IMR-90 (cell line): ENCODE measurements around the gene PGC.

Experiments used
- BHLHE40 ChIP-seq: fragments of 150-350 bp; IDR thresholded peaks from 2 replicates; pipeline ENCODE4 v1.6.1; 2016; ENCODE audit warnings: mild to moderate bottlenecking, low read depth, low read length
- CEBPB ChIP-seq: IDR thresholded peaks from 2 replicates; pipeline ENCODE4 v1.6.1; 2012; ENCODE audit warnings: low read depth, low read length, improper control_type of control experiment
- CTCF ChIP-seq: conservative IDR thresholded peaks from 2 replicates; pipeline ENCODE4 v1.5.1; 2012; ENCODE audit warnings: mild to moderate bottlenecking, low read depth, low read length, improper control_type of control experiment
- ELK1 ChIP-seq: fragments of 150-350 bp; IDR thresholded peaks from 2 replicates; pipeline ENCODE4 v1.6.1; 2016; ENCODE audit warnings: low read depth, mild to moderate bottlenecking, low read length, moderate library complexity, borderline replicate concordance
- FOS ChIP-seq: fragments of 150-350 bp; IDR thresholded peaks from 2 replicates; pipeline ENCODE4 v1.6.1; 2016; ENCODE audit warnings: low read depth, low read length
- MAFK ChIP-seq: IDR thresholded peaks from 2 replicates; pipeline ENCODE4 v1.6.1; 2012; ENCODE audit warnings: low read depth, low read length, improper control_type of control experiment
- MAZ ChIP-seq: IDR thresholded peaks from 2 replicates; pipeline ENCODE4 v1.6.1; 2012; ENCODE audit warnings: low read depth, mild to moderate bottlenecking, low read length, improper control_type of control experiment, moderate library complexity, borderline replicate concordance
- POLR2A ChIP-seq: IDR thresholded peaks from 2 replicates; pipeline ENCODE4 v1.6.1; 2012; ENCODE audit warnings: mild to moderate bottlenecking, low read depth, low read length
- RAD21 ChIP-seq: IDR thresholded peaks from 2 replicates; pipeline ENCODE4 v1.6.1; 2012; ENCODE audit warnings: low read length, improper control_type of control experiment
- RCOR1 ChIP-seq: IDR thresholded peaks from 2 replicates; pipeline ENCODE4 v1.6.1; 2012; ENCODE audit warnings: mild to moderate bottlenecking, low read length, improper control_type of control experiment; ENCODE audit not compliant: insufficient replicate concordance
- USF2 ChIP-seq: fragments of 150-350 bp; IDR thresholded peaks from 2 replicates; pipeline ENCODE4 v1.6.1; 2017; ENCODE audit warnings: mild to moderate bottlenecking, antibody characterized with exemption, low read length, low read depth

GRCh38 chr6:41775293-41775882 lies 28.2 kb upstream of the PGC start:
- no peak for TF ChIP-seq CTCF
- TF ChIP-seq POLR2A = no peak
- TF ChIP-seq MAZ = no peak
- no peak for TF ChIP-seq CEBPB
- no peak for TF ChIP-seq BHLHE40
- TF ChIP-seq FOS = no peak
- no peak for TF ChIP-seq RCOR1
- no peak for TF ChIP-seq RAD21
- no peak for TF ChIP-seq ELK1
- no peak for TF ChIP-seq USF2
- TF ChIP-seq MAFK = no peak
